Upper lobe of left lung (tissue), 6 donors: ENCODE data around the gene ME3. TPM values are rescaled to one million over a fixed set of nuclear protein-coding genes. Genes with fewer than 3 reads are reported as not detected.

Experiments
- ATAC-seq, 2 donors: fragments of 200-7000 bp; cut with Tn5 transposase; one replicate each; pipeline ENCODE4 v1.9.1; 2022; ENCODE audit warnings: mild to moderate bottlenecking in 2 of 2, moderate library complexity in 2 of 2; ENCODE audit not compliant: low FRiP score in 2 of 2
- DNase-seq, 2 donors: peaks; one replicate each; pipeline ENCODE4 v3.0.0-alpha.2; 2019 to 2020
- H3K27ac ChIP-seq, 4 donors: fragments of 200-600 bp; sonication (generic); one replicate each; pipeline ENCODE4 v1.5.1; 2016 to 2019
- H3K27me3 ChIP-seq, 4 donors: fragments of 200-600 bp; sonication (generic); one replicate each; pipeline ENCODE4 v1.5.1; 2017 to 2019
- H3K36me3 ChIP-seq, 4 donors: fragments of 200-600 bp; sonication (generic); one replicate each; pipeline ENCODE4 v1.5.1; 2016 to 2019
- H3K4me1 ChIP-seq, 4 donors: fragments of 200-600 bp; sonication (generic); one replicate each; pipeline ENCODE4 v1.5.1; 2018 to 2019
- H3K4me3 ChIP-seq, 4 donors: fragments of 200-600 bp; sonication (generic); one replicate each; pipeline ENCODE4 v1.5.1; 2017 to 2019; ENCODE audit warnings: mild to moderate bottlenecking in 2 of 4, moderate library complexity in 1 of 4
- H3K9me3 ChIP-seq, 4 donors: fragments of 200-600 bp; sonication (generic); one replicate each; pipeline ENCODE4 v1.5.1; 2018 to 2019
- CTCF ChIP-seq, 6 experiments: fragments of 450-650 bp in 4 of 6; fragments of 200-600 bp in 2 of 6; sonication (generic) in 2 of 6; IDR thresholded peaks; one replicate each; pipeline ENCODE4 v1.5.1; 2016 to 2019; ENCODE audit warnings: antibody characterized with exemption in 6 of 6
- EP300 ChIP-seq, 4 donors: sonication (generic); formaldehyde crosslinking; IDR thresholded peaks; one replicate each; pipeline ENCODE4 v1.5.1; 2017; ENCODE audit warnings: antibody characterized with exemption in 4 of 4, control low read depth in 2 of 4
- POLR2A ChIP-seq, 4 donors: fragments of 450-650 bp; IDR thresholded peaks; one replicate each; pipeline ENCODE4 v1.5.1; 2016 to 2017; ENCODE audit warnings: antibody characterized with exemption in 4 of 4, mild to moderate bottlenecking in 2 of 4
- POLR2AphosphoS5 ChIP-seq, 2 donors: sonication (generic); formaldehyde crosslinking; IDR thresholded peaks; one replicate each; pipeline ENCODE4 v1.5.1; 2017; ENCODE audit warnings: antibody characterized with exemption in 2 of 2
- WGBS, 2 donors: methylation state at CpG; one replicate each; pipeline ENCODE4 v1.1.5; 2017 to 2018; 5-methylcytosine and 5-hydroxymethylcytosine counted together
- total RNA-seq, 6 donors: library from RNA; depleted of rRNA in 4 of 6; stranded (reverse); fragments of >200 nt in 4 of 6; gene quantifications; one replicate each; pipeline versions ENCODE4 v1.1.0 to v1.2.1, GENCODE V29; 2016 to 2021
- donor health status: DM: no; HTN: no; CAD: no; lungs with moderate emphysema.
- donor health status: DM: no; HTN: yes; CAD: no; lungs with severe emphysema.

Gene ME3
- total RNA-seq, 6 donors from 2014 or later, result 19.5 to 56.6 (median 34.7) TPM

GRCh38 chr11:86575927-86576326 is 96.5 kb downstream of the ME3 start:
- Histone ChIP-seq H3K27ac (no peak overlapping the region), H3K36me3 (no peaks in the 10 kb centered on the region), H3K27me3 (no peaks in the 10 kb centered on the region), H3K9me3 (no peaks in the 10 kb centered on the region), H3K4me3 (no peak overlapping the region), H3K4me1 (peaks cover 4 to 19% (median 10%) of the 10 kb centered on the region in 4 donors)
- 83 to 92% methylated on average over 2 of the region's 2 CpGs for WGBS, 2 donors
- DNase-seq, result no peak
- TF ChIP-seq EP300 (IDR thresholded peaks at IDR 0.05) (no peak), POLR2A (IDR thresholded peaks at IDR 0.05) (no peak)
- no peak for ATAC-seq

GRCh38 chr11:86575208-86575855 is 97.1 kb downstream of the ME3 start:
- 95 to 100% methylated on average over 7 of the region's 7 CpGs for WGBS, 2 donors
- no peak for ATAC-seq
- no peaks in the 10 kb centered on the region for H3K27me3 ChIP-seq
- H3K36me3 ChIP-seq, result no peaks in the 10 kb centered on the region
- H3K4me3 ChIP-seq, result no peak overlapping the region
- no peaks in the 10 kb centered on the region for H3K9me3 ChIP-seq
- no peak for TF ChIP-seq POLR2AphosphoS5 (IDR thresholded peaks at IDR 0.05)
- no peak for TF ChIP-seq EP300 (IDR thresholded peaks at IDR 0.05)
- TF ChIP-seq CTCF (IDR thresholded peaks at IDR 0.05), result no peak
- no peak overlapping the region for H3K27ac ChIP-seq
- H3K4me1 ChIP-seq, result peaks cover 4 to 19% (median 10%) of the 10 kb centered on the region in 4 donors
- DNase-seq, result no peak

GRCh38 chr11:86574493-86575207 is 97.8 kb downstream of the ME3 start:
- TF ChIP-seq EP300 (IDR thresholded peaks at IDR 0.05) (no peak), POLR2AphosphoS5 (IDR thresholded peaks at IDR 0.05) (no peak), CTCF (IDR thresholded peaks at IDR 0.05) (no peak), POLR2A (IDR thresholded peaks at IDR 0.05) (no peak)
- H3K9me3 ChIP-seq, result no peaks in the 10 kb centered on the region
- H3K36me3 ChIP-seq, result no peaks in the 10 kb centered on the region
- H3K27ac ChIP-seq, result no peak overlapping the region
- H3K4me1 ChIP-seq, result peaks cover 4 to 19% (median 10%) of the 10 kb centered on the region in 4 donors
- 44 to 62% methylated on average over 5 of the region's 5 CpGs for WGBS, 2 donors
- H3K4me3 ChIP-seq, result no peak overlapping the region
- ATAC-seq, result no peak
- no peaks in the 10 kb centered on the region for H3K27me3 ChIP-seq
- DNase-seq, result no peak

- no peaks in the 10 kb centered on the region for H3K27me3 ChIP-seq
- 88 to 90% methylated on average over 5 of the region's 5 CpGs for WGBS, 2 donors
- ATAC-seq, result peak in 1 of 2 donors; percentile 38
Measured at GRCh38 chr11:86571273-86571948, 101.0 kb downstream of the ME3 start.

More at GRCh38 chr11:86571273-86571948, 101.0 kb downstream of the ME3 start:
- DNase-seq, result no peak
- Histone ChIP-seq H3K36me3 (no peaks in the 10 kb centered on the region), H3K9me3 (no peaks in the 10 kb centered on the region), H3K27ac (no peak overlapping the region), H3K4me1 (peaks cover 0 to 7% (median 5%) of the 10 kb centered on the region in 4 donors), H3K4me3 (no peak overlapping the region)
- TF ChIP-seq CTCF (IDR thresholded peaks at IDR 0.05), result peak in 2 of 6 experiments; percentile 20 to 22
- no peak for TF ChIP-seq POLR2A (IDR thresholded peaks at IDR 0.05)
- TF ChIP-seq POLR2AphosphoS5 (IDR thresholded peaks at IDR 0.05), result no peak
